Measurements from ENCODE around the gene GPRC5D.

The GPRC5D gene

DNA sequence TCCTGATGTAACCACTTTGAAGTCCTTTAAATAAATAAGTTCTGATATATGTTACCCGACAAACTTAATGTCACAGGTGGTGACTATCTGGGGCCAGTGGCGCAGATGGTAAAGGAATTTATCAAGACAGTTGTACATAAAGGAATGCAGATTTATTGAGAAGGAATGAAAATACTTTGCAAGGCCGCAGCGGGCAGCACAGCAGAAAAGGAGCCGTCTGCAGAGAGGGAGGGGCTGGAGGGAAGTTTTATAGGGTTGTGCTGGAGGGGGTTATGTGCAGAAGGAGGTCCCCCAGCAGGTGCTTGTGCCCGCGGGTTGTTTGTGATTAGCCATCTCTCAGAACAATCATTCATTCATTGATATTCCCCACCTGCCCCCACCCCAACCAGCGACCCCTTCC is 17.4 kb downstream of the GPRC5D start:
- H3F3A ChIP-seq (ENCODE audit: insufficient read depth, low read length) = no peaks in the 10 kb centered on the region
- TF ChIP-seq EZH2 (IDR thresholded peaks at IDR 0.05; ENCODE audit: borderline replicate concordance, low read length) = no peak
- TF ChIP-seq, protein P1, sequence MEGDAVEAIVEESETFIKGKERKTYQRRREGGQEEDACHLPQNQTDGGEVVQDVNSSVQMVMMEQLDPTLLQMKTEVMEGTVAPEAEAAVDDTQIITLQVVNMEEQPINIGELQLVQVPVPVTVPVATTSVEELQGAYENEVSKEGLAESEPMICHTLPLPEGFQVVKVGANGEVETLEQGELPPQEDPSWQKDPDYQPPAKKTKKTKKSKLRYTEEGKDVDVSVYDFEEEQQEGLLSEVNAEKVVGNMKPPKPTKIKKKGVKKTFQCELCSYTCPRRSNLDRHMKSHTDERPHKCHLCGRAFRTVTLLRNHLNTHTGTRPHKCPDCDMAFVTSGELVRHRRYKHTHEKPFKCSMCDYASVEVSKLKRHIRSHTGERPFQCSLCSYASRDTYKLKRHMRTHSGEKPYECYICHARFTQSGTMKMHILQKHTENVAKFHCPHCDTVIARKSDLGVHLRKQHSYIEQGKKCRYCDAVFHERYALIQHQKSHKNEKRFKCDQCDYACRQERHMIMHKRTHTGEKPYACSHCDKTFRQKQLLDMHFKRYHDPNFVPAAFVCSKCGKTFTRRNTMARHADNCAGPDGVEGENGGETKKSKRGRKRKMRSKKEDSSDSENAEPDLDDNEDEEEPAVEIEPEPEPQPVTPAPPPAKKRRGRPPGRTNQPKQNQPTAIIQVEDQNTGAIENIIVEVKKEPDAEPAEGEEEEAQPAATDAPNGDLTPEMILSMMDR (IDR thresholded peaks at IDR 0.05; ENCODE audit: low read length) = no peak
- H2AFZ ChIP-seq (ENCODE audit: low read length) = no peak overlapping the region
- no peak overlapping the region for H3K4me3 ChIP-seq (ENCODE audit: low read depth, low read length, poor library complexity, severe bottlenecking)
- H3K36me3 ChIP-seq (ENCODE audit: insufficient read depth, low read length) = no peaks in the 10 kb centered on the region
- peaks cover 3% of the 10 kb centered on the region; the same call in 1 of the 2 replicates for H3K27me3 ChIP-seq (ENCODE audit: insufficient read depth, low read length)
- no peak overlapping the region for H3K27ac ChIP-seq (ENCODE audit: low read depth, low read length, poor library complexity, severe bottlenecking)
- H3K9me2 ChIP-seq (ENCODE audit: low read depth, low read length) = no peaks in the 10 kb centered on the region
- no peaks in the 10 kb centered on the region for H4K20me1 ChIP-seq (ENCODE audit: insufficient read depth, low read length)
- no peaks in the 10 kb centered on the region for H3K4me1 ChIP-seq (ENCODE audit: insufficient read depth, low read length, severe bottlenecking)
- H3K4me2 ChIP-seq (ENCODE audit: low read length) = no peak overlapping the region
- no peaks in the 10 kb centered on the region for H3K9me3 ChIP-seq (ENCODE audit: low read length)
- H3K79me2 ChIP-seq (ENCODE audit: insufficient read depth, low read length) = no peaks in the 10 kb centered on the region
- no peak overlapping the region for H3K9ac ChIP-seq (ENCODE audit: low read length)

DNA sequence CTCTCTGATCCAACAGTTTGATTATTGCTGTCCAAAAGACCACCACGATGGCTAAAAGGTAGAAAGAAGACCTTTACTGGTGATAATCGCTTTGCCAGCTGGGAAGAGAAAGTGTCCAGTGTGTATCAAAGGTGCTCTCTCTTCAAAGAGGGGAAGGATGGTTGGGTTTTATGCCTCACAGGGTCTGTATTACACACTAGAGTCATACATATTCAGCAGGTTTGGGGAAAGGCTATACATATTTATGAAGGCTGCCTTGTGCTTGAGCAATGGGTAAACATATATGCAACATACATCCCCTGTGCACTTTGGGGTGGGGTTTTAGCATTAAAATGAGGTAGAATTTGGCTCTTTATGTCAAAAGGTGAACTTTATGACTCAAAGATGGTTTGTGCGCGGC is 18.2 kb downstream of the GPRC5D start:
- Histone ChIP-seq H2AFZ (ENCODE audit: low read length) (no peak overlapping the region), H3K27ac (ENCODE audit: low read depth, low read length, poor library complexity, severe bottlenecking) (no peak overlapping the region), H3K4me1 (ENCODE audit: insufficient read depth, low read length, severe bottlenecking) (no peaks in the 10 kb centered on the region), H3K4me3 (ENCODE audit: low read depth, low read length, poor library complexity, severe bottlenecking) (no peak overlapping the region), H3K9ac (ENCODE audit: low read length) (no peak overlapping the region), H3K9me2 (ENCODE audit: low read depth, low read length) (no peaks in the 10 kb centered on the region), H3F3A (ENCODE audit: insufficient read depth, low read length) (no peaks in the 10 kb centered on the region), H3K36me3 (ENCODE audit: insufficient read depth, low read length) (no peaks in the 10 kb centered on the region), H3K4me2 (ENCODE audit: low read length) (no peak overlapping the region), H3K27me3 (ENCODE audit: insufficient read depth, low read length) (peaks cover 2% of the 10 kb centered on the region; the same call in 1 of the 2 replicates), H4K20me1 (ENCODE audit: insufficient read depth, low read length) (no peaks in the 10 kb centered on the region), H3K9me3 (ENCODE audit: low read length) (no peaks in the 10 kb centered on the region), H3K79me2 (ENCODE audit: insufficient read depth, low read length) (no peaks in the 10 kb centered on the region)
- TF ChIP-seq, protein P1 (IDR thresholded peaks at IDR 0.05; ENCODE audit: low read length) = no peak
- TF ChIP-seq EZH2 (IDR thresholded peaks at IDR 0.05; ENCODE audit: borderline replicate concordance, low read length) = no peak

DNA sequence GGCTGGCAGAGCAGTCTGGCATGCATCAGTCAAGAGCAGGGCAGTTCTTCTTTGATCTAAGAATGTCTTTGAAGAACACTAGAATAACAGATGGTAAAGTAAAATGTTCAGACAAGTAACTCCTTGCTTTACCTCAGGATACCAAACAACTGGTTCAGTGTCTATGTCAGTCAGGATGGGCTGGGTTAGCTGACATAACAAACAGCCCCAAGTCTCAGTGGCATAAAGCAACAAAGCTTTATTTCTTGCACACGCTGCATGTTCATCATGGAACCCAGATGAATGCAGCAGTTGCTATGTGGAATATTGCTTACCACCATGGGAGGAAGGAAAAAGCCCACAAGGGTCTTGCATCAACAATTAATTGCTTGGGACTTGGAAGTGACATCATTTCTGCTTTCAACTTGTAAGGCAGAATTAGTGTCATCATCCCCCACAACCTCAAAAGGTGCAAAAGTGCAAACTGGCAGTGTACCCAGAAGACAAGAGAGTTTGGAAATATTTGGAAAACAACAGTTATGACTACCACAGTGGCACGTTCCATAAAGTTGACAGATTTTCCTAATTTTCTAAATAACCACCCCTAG is 21.2 kb downstream of the GPRC5D start:
- no peak overlapping the region for H3K4me3 ChIP-seq (ENCODE audit: low read depth, low read length, poor library complexity, severe bottlenecking)
- H3K9me3 ChIP-seq (ENCODE audit: low read length) = no peaks in the 10 kb centered on the region
- H3K4me2 ChIP-seq (ENCODE audit: low read length) = no peak overlapping the region
- H2AFZ ChIP-seq (ENCODE audit: low read length) = no peak overlapping the region
- no peak overlapping the region for H3K27ac ChIP-seq (ENCODE audit: low read depth, low read length, poor library complexity, severe bottlenecking)
- H3K79me2 ChIP-seq (ENCODE audit: insufficient read depth, low read length) = no peaks in the 10 kb centered on the region
- no peak overlapping the region for H3K9ac ChIP-seq (ENCODE audit: low read length)
- no peaks in the 10 kb centered on the region for H3K4me1 ChIP-seq (ENCODE audit: insufficient read depth, low read length, severe bottlenecking)
- H3K9me2 ChIP-seq (ENCODE audit: low read depth, low read length) = no peaks in the 10 kb centered on the region
- no peaks in the 10 kb centered on the region for H3F3A ChIP-seq (ENCODE audit: insufficient read depth, low read length)
- no peaks in the 10 kb centered on the region for H3K36me3 ChIP-seq (ENCODE audit: insufficient read depth, low read length)
- TF ChIP-seq, protein P1 (IDR thresholded peaks at IDR 0.05; ENCODE audit: low read length) = no peak
- TF ChIP-seq EZH2 (IDR thresholded peaks at IDR 0.05; ENCODE audit: borderline replicate concordance, low read length) = no peak
- no peaks in the 10 kb centered on the region for H4K20me1 ChIP-seq (ENCODE audit: insufficient read depth, low read length)
- H3K27me3 ChIP-seq (ENCODE audit: insufficient read depth, low read length) = no peaks in the 10 kb centered on the region; the same call in 1 of the 2 replicates
